CD4-positive, alpha-beta T cell treated with Interleukin-6 for 4 hours (primary cell): ENCODE data around the gene LRIT1.

Experiments used
- DNase-seq: peaks from one replicate; pipeline ENCODE4 v3.0.0-alpha.2; 2020; ENCODE audit warnings: mixed read lengths

The LRIT1 gene

GRCh38 chr10:84254552-84255478, 13.5 kb upstream of the LRIT1 start:
- no peak for DNase-seq

GRCh38 chr10:84248794-84249193, 7.4 kb upstream of the LRIT1 start:
- DNase-seq, result no peak

- DNase-seq, result no peak
These were observed 6.2 kb upstream of the LRIT1 start for GRCh38 chr10:84247496-84247895.

GRCh38 chr10:84244651-84245270, 3.4 kb upstream of the LRIT1 start, which contains the start of gene RGR:
Gene RGR, plus strand, starts transcription at chr10:84245053. Its CDS starts 38 bp downstream, at chr10:84245091.
- no peak for DNase-seq

GRCh38 chr10:84243759-84244158, 2.4 kb upstream of the LRIT1 start:
- no peak for DNase-seq

GRCh38 chr10:84238909-84239308, 2.4 kb downstream of the LRIT1 start:
- no peak for DNase-seq

- no peak for DNase-seq
These were observed 3.9 kb downstream of the LRIT1 start for GRCh38 chr10:84237199-84238051.

- no peak for DNase-seq
These were observed 4.5 kb downstream of the LRIT1 start for GRCh38 chr10:84236807-84237198.

GRCh38 chr10:84235096-84235495, 6.2 kb downstream of the LRIT1 start:
- DNase-seq, result no peak

GRCh38 chr10:84234479-84234878, 6.9 kb downstream of the LRIT1 start:
- DNase-seq, result no peak

GRCh38 chr10:84233940-84234339, 7.4 kb downstream of the LRIT1 start:
- no peak for DNase-seq

- DNase-seq, result no peak
These were observed 9.0 kb downstream of the LRIT1 start for GRCh38 chr10:84232376-84232775.

GRCh38 chr10:84230359-84230758, 11.0 kb downstream of the LRIT1 start:
- DNase-seq, result no peak

GRCh38 chr10:84227810-84228209, 13.5 kb downstream of the LRIT1 start:
- DNase-seq, result no peak

GRCh38 chr10:84226616-84227015, 14.7 kb downstream of the LRIT1 start:
- DNase-seq, result no peak

GRCh38 chr10:84225427-84226173, 15.7 kb downstream of the LRIT1 start, which contains the start of gene LRIT2:
Gene LRIT2, minus strand, starts transcription at chr10:84225544. Its CDS starts 24 bp downstream, at chr10:84225520.
- no peak for DNase-seq

- DNase-seq, result no peak
These were observed 16.8 kb downstream of the LRIT1 start for GRCh38 chr10:84224411-84225028.

GRCh38 chr10:84221916-84222315, 19.4 kb downstream of the LRIT1 start:
- no peak for DNase-seq

GRCh38 chr10:84217746-84218145, 23.6 kb downstream of the LRIT1 start:
- DNase-seq, result no peak

- no peak for DNase-seq
These were observed 24.5 kb downstream of the LRIT1 start for GRCh38 chr10:84216834-84217233.

- peak; percentile 30 for DNase-seq
These were observed 26.6 kb downstream of the LRIT1 start for GRCh38 chr10:84214612-84215235.
